ENCODE results near the gene ABCC6. TPM values are rescaled to one million over a fixed set of nuclear protein-coding genes. Genes with fewer than 3 reads are reported as not detected.
A peak's percentile ranks its signal among the peaks of the same experiment; 100 is the strongest.
"Not testable (repeated sequence)": the region's sequence is repeated elsewhere in the genome, so short reads cannot be mapped to it uniquely, and the experiment has no call there.

ABCC6 gene
- total and polyA plus RNA-seq, 2 of the 13 experiments (the other 11 are each of a cell fraction or from before 2014, with no cell fraction given) = 82.4 to 105 TPM

- CTCF ChIA-PET (ENCODE audit: low intra/inter-chr PET ratio, low total read pairs); in situ Hi-C loops (cut with HindIII; ENCODE audit: extremely low pct_ligation_motif_present, low pct_unique_long_range_greater_than_20kb): not testable (repeated sequence)
These were observed 45.0 kb upstream of the ABCC6 start for GRCh38 chr16:16268185-16268808.

GRCh38 chr16:16267708-16268107 is 44.4 kb upstream of the ABCC6 start:
- BruUV-seq (replicated peaks); H3K36me3 ChIP-seq (replicated peaks in 1 of 2; ENCODE audit: control insufficient read depth in 1 of 2, insufficient read depth in 2 of 2, low read length in 2 of 2); H3K4me3 ChIP-seq (replicated peaks in 1 of 3; ENCODE audit: insufficient read depth in 1 of 3, low read depth in 2 of 3, low read length in 3 of 3); H3K27ac ChIP-seq (ENCODE audit: extremely low read length, insufficient read depth, low read length); H3K79me2 ChIP-seq (ENCODE audit: insufficient read depth, low read length); intact Hi-C loops (cut with micrococcal nuclease; ENCODE audit: unreplicated experiment); FAIRE-seq; CTCF ChIA-PET (ENCODE audit: low intra/inter-chr PET ratio, low total read pairs); POLR2A ChIA-PET; H2AFZ ChIP-seq (ENCODE audit: low read length); H3K4me2 ChIP-seq (ENCODE audit: low read depth, low read length); ATAC-seq; H3K9ac ChIP-seq (ENCODE audit: insufficient read depth, low read depth, low read length); DNase-seq (ENCODE audit: low spot score); H3K27me3 ChIP-seq (ENCODE audit: control insufficient read depth in 1 of 2, insufficient read depth in 2 of 2, low read length in 2 of 2); in situ Hi-C loops (cut with HindIII; ENCODE audit: extremely low pct_ligation_motif_present, low pct_unique_long_range_greater_than_20kb); H3K4me1 ChIP-seq (ENCODE audit: insufficient read depth, low read length); H3K9me3 ChIP-seq (ENCODE audit: low read length); H4K20me1 ChIP-seq (ENCODE audit: insufficient read depth, low read length): not testable (repeated sequence)
- no CpG with 5 or more reads among the region's 3 CpGs for WGBS (ENCODE audit: low lambda C conversion rate)

More at GRCh38 chr16:16268185-16268808, 45.0 kb upstream of the ABCC6 start:
- 98% methylated on average over 10 of the region's 10 CpGs for WGBS (ENCODE audit: low lambda C conversion rate)
- H3K4me2 ChIP-seq (ENCODE audit: low read depth, low read length); H3K4me3 ChIP-seq (replicated peaks in 1 of 3; ENCODE audit: insufficient read depth in 1 of 3, low read depth in 2 of 3, low read length in 3 of 3); H3K9me3 ChIP-seq (ENCODE audit: low read length); intact Hi-C loops (cut with micrococcal nuclease; ENCODE audit: unreplicated experiment); POLR2A ChIA-PET; H3K27ac ChIP-seq (ENCODE audit: extremely low read length, insufficient read depth, low read length); DNase-seq (ENCODE audit: low spot score); H3K9ac ChIP-seq (ENCODE audit: insufficient read depth, low read depth, low read length); H4K20me1 ChIP-seq (ENCODE audit: insufficient read depth, low read length); FAIRE-seq; ATAC-seq; H3K79me2 ChIP-seq (ENCODE audit: insufficient read depth, low read length); H2AFZ ChIP-seq (ENCODE audit: low read length); H3K36me3 ChIP-seq (replicated peaks in 1 of 2; ENCODE audit: control insufficient read depth in 1 of 2, insufficient read depth in 2 of 2, low read length in 2 of 2); H3K27me3 ChIP-seq (ENCODE audit: control insufficient read depth in 1 of 2, insufficient read depth in 2 of 2, low read length in 2 of 2); H3K4me1 ChIP-seq (ENCODE audit: insufficient read depth, low read length); BruUV-seq (replicated peaks): not testable (repeated sequence)

- ATAC-seq; POLR2A ChIA-PET; intact Hi-C loops (cut with micrococcal nuclease; ENCODE audit: unreplicated experiment); H3K4me2 ChIP-seq (ENCODE audit: low read depth, low read length); in situ Hi-C loops (cut with HindIII; ENCODE audit: extremely low pct_ligation_motif_present, low pct_unique_long_range_greater_than_20kb); H2AFZ ChIP-seq (ENCODE audit: low read length); H3K27ac ChIP-seq (ENCODE audit: extremely low read length, insufficient read depth, low read length); H3K9ac ChIP-seq (ENCODE audit: insufficient read depth, low read depth, low read length); H3K36me3 ChIP-seq (replicated peaks in 1 of 2; ENCODE audit: control insufficient read depth in 1 of 2, insufficient read depth in 2 of 2, low read length in 2 of 2); H3K4me3 ChIP-seq (replicated peaks in 1 of 3; ENCODE audit: insufficient read depth in 1 of 3, low read depth in 2 of 3, low read length in 3 of 3); H3K27me3 ChIP-seq (ENCODE audit: control insufficient read depth in 1 of 2, insufficient read depth in 2 of 2, low read length in 2 of 2); H3K4me1 ChIP-seq (ENCODE audit: insufficient read depth, low read length); CTCF ChIA-PET (ENCODE audit: low intra/inter-chr PET ratio, low total read pairs); BruUV-seq (replicated peaks); H4K20me1 ChIP-seq (ENCODE audit: insufficient read depth, low read length); DNase-seq (ENCODE audit: low spot score); H3K79me2 ChIP-seq (ENCODE audit: insufficient read depth, low read length); FAIRE-seq; H3K9me3 ChIP-seq (ENCODE audit: low read length): not testable (repeated sequence)
- 98% methylated on average over 7 of the region's 9 CpGs for WGBS (ENCODE audit: low lambda C conversion rate)
- TF ChIP-seq CEBPB (IDR thresholded peaks at IDR 0.05; ENCODE audit: borderline replicate concordance, low read depth, low read length) = peak; percentile 54; the same call in 1 of the 2 replicates
- TF ChIP-seq CEBPG (CRISPR knock-in tag; IDR thresholded peaks at IDR 0.05) = peak; percentile 51; the same call in 1 of the 2 replicates
These were observed 41.8 kb upstream of the ABCC6 start for GRCh38 chr16:16265044-16265443.

- ATAC-seq; in situ Hi-C loops (cut with HindIII; ENCODE audit: extremely low pct_ligation_motif_present, low pct_unique_long_range_greater_than_20kb); H3K4me3 ChIP-seq (replicated peaks in 1 of 3; ENCODE audit: insufficient read depth in 1 of 3, low read depth in 2 of 3, low read length in 3 of 3); H3K4me1 ChIP-seq (ENCODE audit: insufficient read depth, low read length); H3K27ac ChIP-seq (ENCODE audit: extremely low read length, insufficient read depth, low read length); H3K36me3 ChIP-seq (replicated peaks in 1 of 2; ENCODE audit: control insufficient read depth in 1 of 2, insufficient read depth in 2 of 2, low read length in 2 of 2); H4K20me1 ChIP-seq (ENCODE audit: insufficient read depth, low read length); DNase-seq (ENCODE audit: low spot score); H3K9me3 ChIP-seq (ENCODE audit: low read length); H2AFZ ChIP-seq (ENCODE audit: low read length); FAIRE-seq; intact Hi-C loops (cut with micrococcal nuclease; ENCODE audit: unreplicated experiment); CTCF ChIA-PET (ENCODE audit: low intra/inter-chr PET ratio, low total read pairs); POLR2A ChIA-PET; BruUV-seq (replicated peaks); H3K9ac ChIP-seq (ENCODE audit: insufficient read depth, low read depth, low read length); H3K27me3 ChIP-seq (ENCODE audit: control insufficient read depth in 1 of 2, insufficient read depth in 2 of 2, low read length in 2 of 2); H3K79me2 ChIP-seq (ENCODE audit: insufficient read depth, low read length); H3K4me2 ChIP-seq (ENCODE audit: low read depth, low read length): not testable (repeated sequence)
- 82% methylated on average over 1 of the region's 2 CpGs for WGBS (ENCODE audit: low lambda C conversion rate)
These were observed 40.7 kb upstream of the ABCC6 start for GRCh38 chr16:16263947-16264346.

Data from HepG2 (cell line).